GM18505 (cell line): ENCODE data around the gene CD8B.
A peak's percentile ranks its signal among the peaks of the same experiment; 100 is the strongest.

Source experiments
- ATAC-seq: cut with Tn5 transposase; IDR thresholded peaks from one replicate; pipeline ENCODE4 v1.9.1; 2021; ENCODE audit not compliant: unreplicated experiment
- POLR2A ChIP-seq: IDR thresholded peaks from 4 replicates; pipeline ENCODE4 v1.6.1; 2011; ENCODE audit warnings: borderline replicate concordance; ENCODE audit not compliant: insufficient read depth, insufficient read length; ENCODE audit errors: extremely low read depth

Gene CD8B

DNA sequence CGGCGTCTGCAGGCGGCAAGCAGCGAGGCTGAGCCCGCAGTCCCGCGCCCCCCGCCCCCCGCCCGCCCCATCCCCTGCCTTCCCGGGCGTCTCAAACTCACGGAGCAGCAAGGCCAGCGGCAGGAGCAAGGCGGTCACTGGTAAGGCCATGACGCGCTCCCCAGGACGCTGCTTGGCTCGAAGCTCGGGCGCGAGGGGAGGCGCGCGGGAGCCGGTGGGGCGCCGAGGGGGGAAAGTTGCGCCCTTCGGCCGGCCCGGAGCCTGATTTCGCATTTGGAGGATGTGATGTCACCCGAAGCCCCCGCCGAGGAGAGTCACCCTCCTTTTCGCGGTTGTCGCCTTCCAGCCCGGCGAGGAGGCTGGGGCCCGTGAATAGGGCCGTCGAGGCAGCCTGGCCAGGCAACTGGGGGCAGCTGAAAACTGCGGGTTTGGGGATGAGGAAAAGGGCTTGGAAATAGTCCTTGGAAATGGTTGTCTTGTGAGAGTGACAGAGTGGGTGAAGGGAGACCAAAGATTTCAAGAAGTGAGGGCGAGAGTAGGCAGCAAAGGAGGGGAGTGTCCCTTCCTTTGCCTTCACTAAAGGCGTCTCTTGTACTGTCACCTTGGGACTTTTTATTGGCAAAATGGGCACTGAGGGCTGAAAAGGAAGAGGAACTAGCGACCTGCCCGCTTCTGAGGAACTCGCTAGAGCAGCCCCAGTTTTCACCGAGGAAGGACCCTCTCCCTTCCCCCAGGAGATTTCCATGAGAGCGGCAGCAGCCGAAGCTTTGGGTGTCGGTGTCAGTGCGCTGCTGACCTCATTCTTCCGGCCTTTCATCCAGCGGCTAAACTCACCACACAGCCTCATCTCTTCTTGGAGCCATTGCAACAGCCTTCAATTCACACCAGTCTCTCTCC, 70.8 kb downstream of the CD8B start, which contains the start of gene CD8A:
CD8A (minus strand) TSS at position 238 of the 897 bp plus-strand sequence; CDS start at position 150, 88 bp downstream.
- ATAC-seq = no peak
- no peak for TF ChIP-seq POLR2A

- ATAC-seq = no peak
- no peak for TF ChIP-seq POLR2A
These were observed 71.5 kb downstream of the CD8B start for GRCh38 chr2:86790134-86790675.

GRCh38 chr2:86789687-86790133, 72.0 kb downstream of the CD8B start:
- TF ChIP-seq POLR2A = no peak
- ATAC-seq = no peak

DNA sequence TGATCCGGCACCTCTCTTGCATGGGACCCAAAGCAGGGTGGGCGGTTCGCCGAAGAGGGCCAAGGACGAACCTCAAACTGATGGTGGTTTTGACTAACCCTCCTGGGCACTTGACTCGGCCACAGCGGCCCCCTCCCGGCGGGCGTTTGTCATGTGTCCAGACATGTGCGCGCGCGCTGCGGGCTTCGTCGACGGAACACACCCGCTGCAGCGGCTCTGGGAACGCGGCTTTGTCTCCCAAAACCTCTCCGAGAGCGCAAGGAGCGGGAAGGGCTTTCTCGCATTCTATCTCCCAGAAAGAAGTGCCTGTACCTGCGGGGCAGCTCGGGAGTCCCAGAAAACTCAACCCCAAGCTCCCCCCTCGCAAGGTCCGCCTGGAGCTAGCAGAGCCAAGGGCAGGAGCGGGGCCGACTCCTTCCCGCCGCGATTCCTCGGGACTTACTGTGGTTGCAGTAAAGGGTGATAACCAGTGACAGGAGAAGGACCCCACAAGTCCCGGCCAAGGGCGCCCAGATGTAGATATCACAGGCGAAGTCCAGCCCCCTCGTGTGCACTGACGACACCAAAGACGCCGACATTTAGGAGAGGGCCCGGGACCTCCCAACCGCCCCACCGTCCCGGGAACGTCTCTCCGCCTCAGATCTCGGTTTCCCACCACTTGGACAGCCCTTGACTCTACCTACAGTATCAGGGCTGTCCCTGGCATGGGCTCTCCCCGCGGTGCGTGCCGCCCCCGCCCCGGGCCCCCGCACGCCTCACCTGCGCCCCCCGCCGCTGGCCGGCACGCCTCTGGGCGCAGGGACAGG, 72.6 kb downstream of the CD8B start:
- no peak for TF ChIP-seq POLR2A
- no peak for ATAC-seq

GRCh38 chr2:86788165-86788564, 73.5 kb downstream of the CD8B start:
- ATAC-seq = no peak
- TF ChIP-seq POLR2A = no peak

- no peak for ATAC-seq
- TF ChIP-seq POLR2A = no peak
These were observed 74.0 kb downstream of the CD8B start for GRCh38 chr2:86787736-86788135.

- TF ChIP-seq POLR2A = no peak
- no peak for ATAC-seq
These were observed 75.6 kb downstream of the CD8B start for GRCh38 chr2:86786001-86786536.

DNA sequence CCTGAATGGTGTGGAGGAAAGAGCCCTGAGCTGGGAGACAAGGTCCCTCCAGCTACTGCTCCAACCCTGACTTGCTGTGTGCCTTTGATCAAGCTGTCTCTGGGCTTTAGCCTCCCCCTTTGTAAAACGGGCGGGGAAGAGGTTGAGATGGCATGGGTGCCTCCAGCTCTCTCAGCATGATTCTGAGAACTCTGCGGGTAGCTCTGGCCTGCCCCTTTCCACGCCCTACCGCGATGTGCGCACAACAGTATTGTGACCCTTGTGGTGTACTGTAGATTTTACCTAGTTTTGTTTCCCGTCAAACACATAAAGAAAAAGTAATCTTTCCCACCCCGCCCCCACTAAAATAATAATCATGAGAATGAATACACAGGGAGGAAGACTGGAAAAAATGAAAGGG, 76.2 kb downstream of the CD8B start:
- no peak for TF ChIP-seq POLR2A
- ATAC-seq = no peak

- TF ChIP-seq POLR2A = no peak
- ATAC-seq = peak; percentile 89
These were observed 77.9 kb downstream of the CD8B start for GRCh38 chr2:86783615-86784339.

- TF ChIP-seq POLR2A = no peak
- no peak for ATAC-seq
These were observed 78.9 kb downstream of the CD8B start for GRCh38 chr2:86782748-86783147.

- no peak for ATAC-seq
- no peak for TF ChIP-seq POLR2A
These were observed 80.3 kb downstream of the CD8B start for GRCh38 chr2:86781363-86781762.

GRCh38 chr2:86779971-86780370, 81.7 kb downstream of the CD8B start:
- no peak for TF ChIP-seq POLR2A
- ATAC-seq = no peak

DNA sequence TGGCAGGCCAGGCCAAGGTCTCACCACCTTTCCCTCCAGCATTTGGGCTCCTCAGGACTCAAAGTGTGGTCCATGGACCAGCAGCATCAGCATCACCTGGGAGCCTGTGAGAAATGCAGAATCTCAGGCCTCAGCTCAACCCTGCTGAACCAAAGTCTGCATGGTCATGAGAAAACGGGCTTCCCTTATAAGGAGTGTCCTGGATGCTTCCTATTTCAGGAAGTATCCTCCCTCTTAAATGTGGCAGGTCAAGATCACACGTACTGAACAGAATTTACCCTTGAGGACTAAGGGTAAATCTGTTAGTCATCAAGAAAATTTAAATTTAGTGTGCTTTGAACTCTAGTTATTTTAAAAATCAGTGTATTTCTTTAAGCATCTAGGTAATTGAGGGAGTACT, 82.7 kb downstream of the CD8B start:
- no peak for TF ChIP-seq POLR2A
- ATAC-seq = no peak

DNA sequence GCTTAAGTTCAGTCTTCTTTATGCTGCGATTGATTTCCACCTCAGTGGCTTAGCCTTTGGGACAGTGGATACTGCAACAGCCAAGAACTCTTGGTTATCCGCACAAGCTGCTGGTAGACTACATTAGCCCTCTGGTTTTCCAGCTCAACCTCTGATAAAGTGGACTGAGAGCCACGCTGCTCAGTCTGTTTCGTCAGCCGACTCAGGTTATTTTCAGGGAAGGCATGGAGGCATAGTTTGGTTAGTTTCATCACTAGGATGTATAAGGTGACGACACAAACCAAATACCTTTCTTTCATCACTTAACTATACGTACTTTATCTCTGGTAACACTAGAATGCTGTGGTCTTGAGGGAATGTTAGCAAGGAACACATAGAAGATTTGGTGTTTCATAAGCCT, 85.2 kb downstream of the CD8B start:
- ATAC-seq = no peak
- no peak for TF ChIP-seq POLR2A
